ENCODE results near the gene RAF1. TPM values are rescaled to one million over a fixed set of nuclear protein-coding genes. Genes with fewer than 3 reads are reported as not detected.

Gene RAF1
- total RNA-seq, 2 experiments from 2014 or later: 127 to 139 TPM

- intact Hi-C loops (cut with DNase I, micrococcal nuclease): loop anchor here in 1 of 2 experiments (10.0 kb wide), 3 partner anchors 281 to 1279 kb away; partner anchors contain the start of gene ATG7
These were observed 110.0 kb downstream of the RAF1 start for GRCh38 chr3:12553921-12554391.

DNA sequence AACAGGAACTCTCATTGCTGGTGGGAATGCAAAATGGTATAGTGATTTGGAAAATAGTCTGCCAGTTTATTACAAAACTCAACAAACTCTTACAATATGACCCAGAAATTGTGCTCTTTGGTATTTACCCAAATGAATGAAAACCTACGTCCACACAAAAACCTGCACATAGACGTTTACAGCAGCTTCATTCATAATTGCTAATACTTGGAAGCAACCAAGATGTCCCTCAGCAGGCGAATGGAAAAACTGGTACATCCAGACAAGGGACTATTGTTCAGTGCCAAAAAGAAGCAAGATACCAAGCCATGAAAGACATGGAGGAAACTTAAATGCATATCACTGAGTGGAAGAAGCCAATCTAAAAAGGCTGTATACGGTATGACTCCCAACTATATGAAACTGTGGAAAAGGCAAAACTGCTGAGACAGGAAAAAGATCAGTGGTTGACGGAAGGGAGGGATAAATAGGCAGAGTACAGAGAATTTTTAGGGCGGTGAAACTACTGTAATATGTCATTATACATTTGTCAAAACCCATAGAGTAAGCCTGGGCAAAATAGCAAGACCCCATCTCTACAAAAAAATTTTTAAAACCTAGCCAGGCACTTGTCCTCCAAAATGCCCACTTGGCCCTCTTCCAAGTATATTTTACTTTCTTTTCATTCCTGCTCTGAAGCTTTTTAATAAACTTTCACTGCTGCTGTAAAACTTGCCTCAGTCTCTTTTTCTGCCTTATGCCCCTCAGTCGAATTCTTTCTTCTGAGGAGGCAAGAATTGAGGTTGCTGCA lies 113.8 kb downstream of the RAF1 start:
- Mint-ChIP-seq H3K27ac (no peak overlapping the region), H3K9me3 (no peaks in the 10 kb centered on the region), H3K4me3 (no peak overlapping the region), H3K27me3 (peaks cover 30% of the 10 kb centered on the region), H3K4me1 (ENCODE audit: low read depth) (peaks cover 8% of the 10 kb centered on the region), H3K36me3 (ENCODE audit: low read depth) (no peaks in the 10 kb centered on the region)
- Histone ChIP-seq H3K36me3 (ENCODE audit: insufficient read depth, low read length) (no peaks in the 10 kb centered on the region), H3K27me3 (ENCODE audit: control insufficient read depth in 1 of 2, insufficient read depth in 2 of 2, low read length in 2 of 2) (peaks cover 14 to 20% of the 10 kb centered on the region in 2 experiments), H3K27ac (ENCODE audit: low read depth in 1 of 2, low read length in 2 of 2) (no peak overlapping the region), H3K4me3 (ENCODE audit: low read length) (no peak overlapping the region), H3K9me3 (ENCODE audit: control insufficient read depth in 1 of 2, insufficient read depth in 1 of 2, low read length in 2 of 2) (peaks cover 0 to 10% of the 10 kb centered on the region in 2 experiments), H3K4me1 (ENCODE audit: insufficient read depth, low read length) (peaks cover 7% of the 10 kb centered on the region)
- intact Hi-C loops (cut with DNase I, micrococcal nuclease): loop anchor here in 1 of 2 experiments (10.0 kb wide), 3 partner anchors 285 to 1275 kb away; partner anchors contain the start of gene ATG7
- ChIA-PET POLR2A (no interaction called here), CTCF (interaction anchor here (0.9 kb wide), 1 partner anchor 71 kb away, joined by 3 read pairs; no protein-coding TSS in a partner anchor)
- DNase-seq (no peak), ATAC-seq (ENCODE audit: poor library complexity) (no peak)
- no peak for TF ChIP-seq CTCF (IDR thresholded peaks at IDR 0.05)

More at GRCh38 chr3:12553921-12554391, 110.0 kb downstream of the RAF1 start:
- no peak for TF ChIP-seq CTCF (IDR thresholded peaks at IDR 0.05)
- DNase-seq (peak in 4 of 14 experiments; percentile 3 to 42 (median 20)), ATAC-seq (ENCODE audit: poor library complexity) (no peak)
- Mint-ChIP-seq H3K9me3 (no peaks in the 10 kb centered on the region), H3K36me3 (ENCODE audit: low read depth) (peaks cover 12% of the 10 kb centered on the region), H3K4me1 (ENCODE audit: low read depth) (peaks cover 39% of the 10 kb centered on the region), H3K27me3 (peaks cover 45% of the 10 kb centered on the region), H3K4me3 (peak overlapping the region; percentile 71), H3K27ac (no peak overlapping the region)
- peak overlapping the region; percentile 46 for H3K4me3 ChIP-seq (ENCODE audit: low read length)
- H3K27ac ChIP-seq (ENCODE audit: low read depth in 1 of 2, low read length in 2 of 2): no peak overlapping the region
- ChIA-PET POLR2A (interaction anchor here (1.3 to 2.2 kb wide), 2 partner anchors 70 to 110 kb away, joined by 6 to 9 read pairs; partner anchors contain the start of genes RAF1 and TSEN2), CTCF (interaction anchor here (0.9 to 1.4 kb wide), 2 partner anchors 13 kb away, joined by 3 read pairs; no protein-coding TSS in a partner anchor)
- H3K27me3 ChIP-seq (ENCODE audit: control insufficient read depth in 1 of 2, insufficient read depth in 2 of 2, low read length in 2 of 2): peaks cover 17 to 27% of the 10 kb centered on the region in 2 experiments
- peaks cover 26% of the 10 kb centered on the region for H3K4me1 ChIP-seq (ENCODE audit: insufficient read depth, low read length)
- no peaks in the 10 kb centered on the region for H3K36me3 ChIP-seq (ENCODE audit: insufficient read depth, low read length)
- H3K9me3 ChIP-seq (ENCODE audit: control insufficient read depth in 1 of 2, insufficient read depth in 1 of 2, low read length in 2 of 2): peaks cover 0 to 10% of the 10 kb centered on the region in 2 experiments

DNA sequence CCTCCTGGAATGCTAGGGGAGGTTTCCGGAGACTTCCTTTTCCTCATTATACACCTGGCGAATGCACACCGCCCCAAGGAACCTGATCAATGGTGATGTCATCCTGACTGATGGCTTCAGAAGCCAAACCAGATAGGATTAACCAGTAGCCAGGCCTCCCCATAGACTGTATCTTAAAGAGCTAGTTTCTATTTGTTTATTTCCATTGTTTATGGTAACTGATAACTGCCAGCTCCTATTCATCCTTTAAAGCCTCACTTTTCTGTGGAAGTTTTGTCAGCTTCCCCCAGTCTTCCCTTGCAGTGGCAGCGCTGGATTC lies 118.5 kb downstream of the RAF1 start, which contains the start of gene MKRN2OS:
Gene MKRN2OS, minus strand, starts transcription at position 27 of the 319 bp plus-strand sequence. CDS start 35 bp downstream, outside the sequence.
- no peaks in the 10 kb centered on the region for H3K9me3 ChIP-seq (ENCODE audit: control insufficient read depth in 1 of 2, insufficient read depth in 1 of 2, low read length in 2 of 2)
- POLR2A ChIA-PET: no interaction called here
- Mint-ChIP-seq H3K4me3 (no peak within 1 kb of the TSS), H3K9me3 (no peaks in the 10 kb centered on the region), H3K4me1 (ENCODE audit: low read depth) (no peaks in the 10 kb centered on the region), H3K36me3 (ENCODE audit: low read depth) (no peaks in the 10 kb centered on the region), H3K27ac (no peak within 1 kb of the TSS), H3K27me3 (peaks cover 7% of the 10 kb centered on the region)
- no peak within 1 kb of the TSS for H3K27ac ChIP-seq (ENCODE audit: low read depth in 1 of 2, low read length in 2 of 2)
- H3K4me3 ChIP-seq (ENCODE audit: low read length): no peak within 1 kb of the TSS
- H3K27me3 ChIP-seq (ENCODE audit: control insufficient read depth in 1 of 2, insufficient read depth in 2 of 2, low read length in 2 of 2): no peaks in the 10 kb centered on the region
- no peak for TF ChIP-seq CTCF (IDR thresholded peaks at IDR 0.05)
- ATAC-seq (ENCODE audit: poor library complexity) (no peak), DNase-seq (no peak)
- intact Hi-C loops (cut with DNase I, micrococcal nuclease): no loop called here
- H3K4me1 ChIP-seq (ENCODE audit: insufficient read depth, low read length): no peaks in the 10 kb centered on the region
- no peaks in the 10 kb centered on the region for H3K36me3 ChIP-seq (ENCODE audit: insufficient read depth, low read length)
- CTCF ChIA-PET: no interaction called here

All from CD4-positive, alpha-beta T cell (primary cell).